IPS-NIHi11 (cell line): ENCODE data around the gene SPIC.
"Not testable (repeated sequence)": the region's sequence is repeated elsewhere in the genome, so short reads cannot be mapped to it uniquely, and the experiment has no call there.

Experiments
- DNase-seq: peaks from one replicate; pipeline ENCODE4 v3.0.0; 2012; ENCODE audit warnings: mixed read lengths, low spot score

SPIC gene

GRCh38 chr12:101474711-101475386 lies at the start of gene SPIC:
Gene SPIC, plus strand, starts transcription at chr12:101475336. Its CDS starts 1,569 bp downstream, at chr12:101476905.
- DNase-seq: no peak

- no peak for DNase-seq
Observed at GRCh38 chr12:101430456-101430855, 44.7 kb upstream of the SPIC start.

- DNase-seq: no peak
Observed at GRCh38 chr12:101436136-101436535, 39.0 kb upstream of the SPIC start.

DNA sequence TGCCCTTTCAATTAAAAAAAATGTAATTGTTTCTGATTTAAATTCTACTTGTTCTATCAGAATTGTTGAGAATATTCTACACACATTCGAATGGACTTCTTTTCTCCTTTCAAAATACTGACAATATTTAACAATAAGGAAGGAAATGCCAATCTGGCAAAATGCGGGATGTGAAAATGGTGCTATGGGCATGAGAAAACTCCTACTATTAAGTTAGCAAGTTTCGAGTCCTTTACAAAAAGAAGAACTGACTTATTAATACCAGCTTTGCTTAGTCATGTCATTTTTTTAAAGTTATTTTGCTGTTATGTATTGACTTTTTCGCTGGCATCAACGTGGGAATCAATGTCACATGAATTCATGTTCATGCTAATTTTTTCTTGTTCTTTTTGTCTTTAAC lies 35.9 kb upstream of the SPIC start:
- DNase-seq: no peak

DNA sequence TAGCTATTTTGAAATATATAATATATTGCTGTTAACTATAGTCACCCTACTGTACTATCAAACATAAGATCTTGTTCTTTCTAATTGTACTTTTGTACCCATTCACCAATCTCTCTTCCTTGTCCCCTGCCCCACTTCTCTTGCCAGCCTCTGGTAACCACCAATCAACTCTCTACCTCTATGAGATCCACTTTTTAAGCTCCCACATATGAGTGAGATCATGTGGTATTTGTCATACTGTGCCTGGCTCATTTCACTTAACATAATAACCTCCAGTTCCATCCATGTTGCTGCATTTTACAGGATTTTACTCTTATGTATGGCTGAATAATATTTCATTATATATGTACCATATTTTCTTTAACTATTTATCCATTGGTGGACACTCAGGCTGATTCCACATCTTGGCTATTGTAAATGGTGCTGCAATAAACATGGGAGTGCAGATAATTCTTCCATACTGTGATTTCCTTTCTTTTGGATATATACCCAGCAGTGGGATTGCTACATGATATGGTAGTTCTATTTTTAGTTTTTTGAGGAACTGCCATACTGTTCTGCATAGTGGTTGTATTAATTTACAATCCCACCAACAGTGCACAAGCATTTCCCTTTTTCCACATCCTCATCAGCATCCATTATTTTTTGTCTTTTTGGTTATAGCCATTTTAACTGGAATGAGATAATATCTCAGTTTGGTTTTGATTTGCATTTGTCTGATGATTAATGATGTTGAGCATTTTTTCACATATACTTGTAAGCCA lies 33.5 kb upstream of the SPIC start:
- no peak for DNase-seq

GRCh38 chr12:101455685-101456084 lies 19.5 kb upstream of the SPIC start:
- no peak for DNase-seq

DNA sequence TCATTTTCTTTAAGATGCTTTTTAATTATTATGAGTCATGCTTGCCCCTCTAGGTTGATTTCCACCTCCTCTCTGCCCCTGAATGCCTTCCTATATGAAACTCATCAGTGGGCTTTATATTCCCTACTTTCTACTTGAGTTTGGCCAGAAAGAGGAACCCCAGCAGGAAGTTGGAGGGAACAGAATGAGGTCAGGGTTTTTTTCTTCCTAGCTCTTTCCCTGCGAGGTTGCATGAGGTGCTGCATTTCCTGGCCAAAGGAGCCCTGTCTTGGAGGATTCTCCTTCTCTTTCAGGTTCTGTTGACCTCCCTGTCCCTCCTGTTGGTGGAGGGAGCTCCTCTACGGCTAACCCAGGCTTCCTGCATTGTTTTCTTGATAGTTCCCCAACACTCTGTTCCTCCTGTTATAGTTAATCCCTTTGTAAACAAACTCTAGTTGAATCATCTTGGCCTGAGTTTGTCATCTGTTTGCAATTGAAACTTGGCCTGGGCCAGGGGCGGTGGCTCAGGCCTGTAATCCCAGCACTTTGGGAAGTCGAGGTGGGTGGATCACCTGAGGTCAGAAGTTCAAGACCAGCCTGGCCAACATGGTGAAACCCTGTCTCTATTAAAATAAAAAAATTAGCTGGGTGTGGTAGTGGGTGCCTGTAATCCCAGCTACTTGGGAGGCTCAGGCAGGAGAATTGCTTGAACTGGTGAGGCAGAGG lies 15.3 kb upstream of the SPIC start:
- peak; percentile 17 for DNase-seq

DNA sequence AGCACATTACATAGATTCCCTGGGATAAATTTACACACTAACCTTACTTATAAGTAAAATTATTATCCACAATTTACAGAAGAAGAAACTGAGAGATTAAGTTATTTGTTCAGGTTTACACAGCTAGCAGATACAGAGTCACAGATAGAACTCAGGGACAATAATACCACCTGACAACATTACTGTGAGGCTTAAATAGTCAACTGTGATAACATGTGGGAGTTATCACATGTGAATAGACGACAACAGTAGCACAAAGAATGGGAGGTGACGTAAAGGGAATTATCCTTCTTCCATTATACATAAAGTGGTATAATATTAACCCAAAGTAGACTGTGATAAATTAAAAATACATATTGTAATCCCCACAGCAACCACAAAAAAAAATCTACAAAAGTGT lies 6.2 kb upstream of the SPIC start:
- DNase-seq: no peak

DNA sequence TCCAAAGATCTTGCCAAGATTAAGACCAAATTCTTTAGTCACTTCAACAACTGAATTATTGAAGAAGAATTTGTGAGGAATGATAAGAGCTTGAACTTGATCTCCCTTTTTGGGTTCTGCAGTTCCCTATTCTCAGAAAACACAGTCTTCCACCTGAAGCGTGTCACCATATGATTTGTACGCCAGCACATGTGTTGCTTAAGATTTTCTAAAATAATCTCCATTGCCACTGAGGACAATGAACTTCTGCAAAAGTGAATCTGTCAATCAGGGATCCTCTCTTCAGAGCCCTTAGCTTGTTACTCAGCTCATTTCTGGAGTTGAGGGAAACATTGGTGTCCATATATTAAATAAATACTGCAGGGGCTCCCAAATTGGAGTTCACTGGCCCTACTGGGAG lies 4.2 kb upstream of the SPIC start:
- no peak for DNase-seq

DNA sequence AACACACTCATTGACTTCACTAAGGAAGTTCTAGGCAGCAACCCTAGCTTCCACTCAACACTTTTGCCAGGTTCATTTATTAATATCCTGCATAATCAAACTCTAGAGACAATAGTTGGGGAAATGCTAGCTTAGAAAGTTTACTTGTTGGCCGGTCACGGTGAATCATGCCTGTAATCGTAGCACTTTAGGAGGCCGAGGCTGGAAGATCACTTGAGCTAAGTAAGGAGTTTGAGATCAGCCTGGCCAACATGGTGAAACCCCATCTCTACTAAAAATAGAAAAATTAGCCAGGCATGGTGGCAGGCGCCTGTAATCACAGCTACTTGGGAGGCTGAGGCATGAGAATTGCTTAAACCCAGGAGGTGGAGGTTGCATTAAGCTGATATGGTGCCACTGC lies 3.3 kb upstream of the SPIC start:
- DNase-seq: not testable (repeated sequence)

DNA sequence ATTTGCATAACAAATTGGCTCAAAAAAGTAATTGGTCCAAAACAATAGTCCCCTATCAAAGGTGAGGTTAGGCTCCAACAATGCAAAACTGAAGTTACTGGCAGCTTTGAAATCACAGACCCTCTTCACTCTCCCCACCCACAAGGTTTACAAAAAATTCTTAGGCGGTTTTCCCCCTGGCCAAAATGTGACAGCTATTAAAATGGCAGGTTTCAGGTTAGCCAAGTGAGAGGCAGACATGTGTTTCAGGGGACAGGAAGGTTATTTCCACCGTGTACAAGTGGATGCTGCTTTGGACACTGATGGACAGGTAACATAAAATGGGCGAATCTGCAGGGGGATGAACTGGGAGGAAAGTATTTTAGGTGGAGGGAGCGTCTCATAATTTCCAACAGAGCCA lies 888 bp upstream of the SPIC start:
- no peak for DNase-seq

GRCh38 chr12:101475751-101476305 lies 692 bp downstream of the SPIC start:
- no peak for DNase-seq

DNA sequence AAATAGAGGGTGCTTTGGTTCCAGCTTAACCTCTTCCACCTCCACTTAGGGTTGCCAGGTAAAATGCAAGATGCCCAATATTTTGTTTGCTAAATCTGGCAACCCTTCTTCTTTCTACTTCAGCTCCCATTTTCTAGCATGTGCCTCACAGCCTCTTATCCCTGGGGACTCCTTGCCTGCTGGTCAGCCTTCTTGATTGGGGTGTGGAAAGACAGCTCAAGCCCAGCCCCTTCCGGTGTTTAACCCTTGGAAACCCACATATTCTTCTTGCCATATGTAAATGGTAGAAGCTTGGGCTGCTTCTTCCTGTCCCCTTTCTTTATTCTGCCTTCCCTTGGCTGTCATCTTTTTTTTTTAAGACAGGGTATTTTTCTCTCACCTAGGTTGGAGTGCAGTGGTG lies 5.7 kb downstream of the SPIC start:
- peak; percentile 14 for DNase-seq

GRCh38 chr12:101485021-101485420 lies 9.9 kb downstream of the SPIC start:
- DNase-seq: no peak

GRCh38 chr12:101488469-101488868 lies 13.3 kb downstream of the SPIC start:
- DNase-seq: no peak

GRCh38 chr12:101490286-101490920 lies 15.3 kb downstream of the SPIC start:
- DNase-seq: peak; percentile 63

GRCh38 chr12:101491329-101491728 lies 16.2 kb downstream of the SPIC start:
- DNase-seq: no peak

- no peak for DNase-seq
Observed at GRCh38 chr12:101493556-101493955, 18.4 kb downstream of the SPIC start.

GRCh38 chr12:101498252-101498651 lies 23.1 kb downstream of the SPIC start:
- no peak for DNase-seq

- DNase-seq: no peak
Observed at GRCh38 chr12:101501410-101501995, 26.4 kb downstream of the SPIC start.

GRCh38 chr12:101521136-101521535 lies 46.0 kb downstream of the SPIC start:
- DNase-seq: no peak

- no peak for DNase-seq
Observed at GRCh38 chr12:101527682-101528081, 52.5 kb downstream of the SPIC start.
